ENCODE data around the gene IFRD2. TPM values are rescaled to one million over a fixed set of nuclear protein-coding genes. Genes with fewer than 3 reads are reported as not detected.
"Not testable (repeated sequence)": the region's sequence is repeated elsewhere in the genome, so short reads cannot be mapped to it uniquely, and the experiment has no call there.

The IFRD2 gene
- total RNA-seq, 5 donors from 2014 or later (not counting 1 experiment from before 2014, with no cell fraction given): 50.0 to 91.2 (median 75.9) TPM

- Histone ChIP-seq H3K4me3 (ENCODE audit: control insufficient read depth in 1 of 2, extremely low read depth in 1 of 2, low read length in 1 of 2) (peak overlapping the region; percentile 40 to 58), H3K27me3 (replicated peaks in 1 of 2; ENCODE audit: control insufficient read depth in 2 of 2, extremely low read depth in 1 of 2, insufficient read depth in 2 of 2, low read length in 1 of 2) (no peaks in the 10 kb centered on the region), H3K36me3 (ENCODE audit: control insufficient read depth in 2 of 2, extremely low read depth in 1 of 2, insufficient read depth in 1 of 2, low read length in 1 of 2) (peaks cover 5 to 48% of the 10 kb centered on the region in 2 donors), H3K9me3 (no peaks in the 10 kb centered on the region), H3K27ac (ENCODE audit: low read length) (peak overlapping the region; percentile 82), H3K4me1 (ENCODE audit: control insufficient read depth in 1 of 2, extremely low read depth in 1 of 2, insufficient read depth in 2 of 2, low read length in 2 of 2) (peaks cover 39 to 100% of the 10 kb centered on the region in 2 experiments)
- peak overlapping the region; percentile 71 to 78 (median 75) for H3K4me3 Mint-ChIP-seq
- CTCF ChIA-PET: interaction anchor here (0.6 to 1.9 kb wide), 32 partner anchors 9 to 1139 kb away, joined by 3 to 60 read pairs (median 4); partner anchors contain the start of genes GNAI2 (in 1 of the 2), HYAL3 (in 1 of the 2), IFRD2 (in 1 of the 2) and MANF (in 1 of the 2)
- POLR2A ChIA-PET: interaction anchor here (0.8 to 1.4 kb wide), 4 partner anchors 8 to 52 kb away, joined by 3 to 8 read pairs (median 4); partner anchors contain the start of gene GNAI2 (in 1 of the 2)
- H3K27ac Mint-ChIP-seq: peak overlapping the region; percentile 88 to 93
- H3K27me3 Mint-ChIP-seq: no peaks in the 10 kb centered on the region
- 2% methylated on average over 6 of the region's 10 CpGs for WGBS (ENCODE audit: insufficient coverage)
- peaks cover 85 to 89% (median 87%) of the 10 kb centered on the region in 3 donors for H3K4me1 Mint-ChIP-seq
- H3K36me3 Mint-ChIP-seq: peaks cover 7% of the 10 kb centered on the region
- ATAC-seq (replicated peaks in 1 of 4) (peak; percentile 83 to 91 (median 88)), DNase-seq (peak; percentile 48 to 90 (median 79))
- H3K9me3 Mint-ChIP-seq: no peaks in the 10 kb centered on the region
Observed at GRCh38 chr3:50246517-50246954, 45.7 kb downstream of the IFRD2 start.

GRCh38 chr3:50245831-50246516, 46.3 kb downstream of the IFRD2 start:
- Mint-ChIP-seq H3K4me1 (peaks cover 84 to 89% (median 87%) of the 10 kb centered on the region in 3 donors), H3K27ac (peak overlapping the region; percentile 88 to 93), H3K9me3 (no peaks in the 10 kb centered on the region), H3K27me3 (no peaks in the 10 kb centered on the region), H3K4me3 (peak overlapping the region; percentile 71 to 78 (median 75)), H3K36me3 (peaks cover 3% of the 10 kb centered on the region)
- Histone ChIP-seq H3K27ac (ENCODE audit: low read length) (peak overlapping the region; percentile 82), H3K36me3 (ENCODE audit: control insufficient read depth in 2 of 2, extremely low read depth in 1 of 2, insufficient read depth in 1 of 2, low read length in 1 of 2) (peaks cover 5 to 48% of the 10 kb centered on the region in 2 donors), H3K27me3 (replicated peaks in 1 of 2; ENCODE audit: control insufficient read depth in 2 of 2, extremely low read depth in 1 of 2, insufficient read depth in 2 of 2, low read length in 1 of 2) (no peaks in the 10 kb centered on the region), H3K9me3 (no peaks in the 10 kb centered on the region), H3K4me3 (ENCODE audit: control insufficient read depth in 1 of 2, extremely low read depth in 1 of 2, low read length in 1 of 2) (peak overlapping the region; percentile 40 to 58), H3K4me1 (ENCODE audit: control insufficient read depth in 1 of 2, extremely low read depth in 1 of 2, insufficient read depth in 2 of 2, low read length in 2 of 2) (peaks cover 44 to 100% of the 10 kb centered on the region in 2 experiments)
- POLR2A ChIA-PET: interaction anchor here (0.8 to 1.4 kb wide), 3 partner anchors 7 to 51 kb away, joined by 3 to 8 read pairs (median 4); partner anchors contain the start of gene GNAI2 (in 1 of the 2)
- peak; percentile 84 to 99 (median 95) for DNase-seq
- CTCF ChIA-PET: interaction anchor here (0.6 to 1.9 kb wide), 31 partner anchors 8 to 1139 kb away, joined by 3 to 60 read pairs (median 4); partner anchors contain the start of genes GNAI2 (in 1 of the 2), HYAL3 (in 1 of the 2), IFRD2 (in 1 of the 2) and MANF (in 1 of the 2)
- peak; percentile 84 to 92 (median 87) for ATAC-seq (replicated peaks in 1 of 4)
- WGBS (ENCODE audit: insufficient coverage): 2% methylated on average over 15 of the region's 25 CpGs

DNA sequence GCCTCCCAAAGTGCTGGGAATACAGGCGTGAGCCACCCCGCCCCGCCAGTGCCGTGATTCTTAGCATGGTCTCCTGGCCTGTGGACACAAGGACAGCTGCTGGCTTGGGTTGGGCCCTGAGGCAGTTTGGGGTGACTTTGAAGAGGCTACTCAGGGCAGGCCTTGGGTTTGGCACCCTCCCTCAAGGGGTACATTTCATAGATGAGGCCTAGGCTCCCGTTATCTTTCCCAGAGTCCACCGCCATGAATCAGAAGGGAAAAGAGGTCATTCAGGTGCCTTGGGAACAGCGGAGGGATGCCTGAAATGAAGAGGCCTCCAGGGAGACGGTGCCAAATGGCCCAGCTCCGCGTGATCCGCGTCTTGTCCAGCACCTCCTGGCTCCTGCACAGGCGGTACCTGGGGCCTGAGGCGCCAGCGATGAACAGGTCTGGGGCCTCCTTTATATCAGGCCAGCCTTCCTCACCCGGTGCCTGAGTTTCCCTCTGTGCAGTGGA, 46.9 kb downstream of the IFRD2 start:
- H3K27ac Mint-ChIP-seq: peak overlapping the region; percentile 88 to 93
- Histone ChIP-seq H3K4me3 (ENCODE audit: control insufficient read depth in 1 of 2, extremely low read depth in 1 of 2, low read length in 1 of 2) (peak overlapping the region; percentile 40 to 58), H3K27ac (ENCODE audit: low read length) (peak overlapping the region; percentile 82), H3K9me3 (no peaks in the 10 kb centered on the region), H3K27me3 (replicated peaks in 1 of 2; ENCODE audit: control insufficient read depth in 2 of 2, extremely low read depth in 1 of 2, insufficient read depth in 2 of 2, low read length in 1 of 2) (no peaks in the 10 kb centered on the region), H3K36me3 (ENCODE audit: control insufficient read depth in 2 of 2, extremely low read depth in 1 of 2, insufficient read depth in 1 of 2, low read length in 1 of 2) (peaks cover 4 to 47% of the 10 kb centered on the region in 2 donors), H3K4me1 (ENCODE audit: control insufficient read depth in 1 of 2, extremely low read depth in 1 of 2, insufficient read depth in 2 of 2, low read length in 2 of 2) (peaks cover 48 to 100% of the 10 kb centered on the region in 2 experiments)
- H3K4me3 Mint-ChIP-seq: peak overlapping the region; percentile 71 to 78 (median 75)
- H3K27me3 Mint-ChIP-seq: no peaks in the 10 kb centered on the region
- CTCF ChIA-PET: no interaction called here
- no peaks in the 10 kb centered on the region for H3K9me3 Mint-ChIP-seq
- ATAC-seq (replicated peaks in 1 of 4) (no peak), DNase-seq (no peak)
- WGBS (ENCODE audit: insufficient coverage): 92% methylated on average over 6 of the region's 16 CpGs
- peaks cover 85 to 88% (median 85%) of the 10 kb centered on the region in 3 donors for H3K4me1 Mint-ChIP-seq
- H3K36me3 Mint-ChIP-seq: peaks cover 2% of the 10 kb centered on the region
- POLR2A ChIA-PET: no interaction called here

- CTCF ChIA-PET: interaction anchor here in 1 of 2 donors (2.2 kb wide), 1 partner anchor 15 kb away, joined by 5 read pairs; no protein-coding TSS in a partner anchor
- ATAC-seq (replicated peaks in 1 of 4); POLR2A ChIA-PET; H3K27me3 ChIP-seq (replicated peaks in 1 of 2; ENCODE audit: control insufficient read depth in 2 of 2, extremely low read depth in 1 of 2, insufficient read depth in 2 of 2, low read length in 1 of 2); H3K9me3 ChIP-seq; DNase-seq; H3K36me3 Mint-ChIP-seq; H3K9me3 Mint-ChIP-seq; H3K27me3 Mint-ChIP-seq; H3K4me3 ChIP-seq (ENCODE audit: control insufficient read depth in 1 of 2, extremely low read depth in 1 of 2, low read length in 1 of 2): not testable (repeated sequence)
- Histone ChIP-seq H3K36me3 (ENCODE audit: control insufficient read depth in 2 of 2, extremely low read depth in 1 of 2, insufficient read depth in 1 of 2, low read length in 1 of 2) (peaks cover 4 to 47% of the 10 kb centered on the region in 2 donors), H3K27ac (ENCODE audit: low read length) (peak overlapping the region; percentile 9), H3K4me1 (ENCODE audit: control insufficient read depth in 1 of 2, extremely low read depth in 1 of 2, insufficient read depth in 2 of 2, low read length in 2 of 2) (peaks cover 53 to 100% of the 10 kb centered on the region in 2 experiments)
- Mint-ChIP-seq H3K27ac (peak overlapping the region; percentile 88 to 93), H3K4me3 (peak overlapping the region in 2 of 3 donors; percentile 37 to 78), H3K4me1 (peaks cover 85 to 88% (median 86%) of the 10 kb centered on the region in 3 donors)
- WGBS (ENCODE audit: insufficient coverage): 92% methylated on average over 2 of the region's 6 CpGs
Observed at GRCh38 chr3:50244813-50245212, 47.4 kb downstream of the IFRD2 start.

DNA sequence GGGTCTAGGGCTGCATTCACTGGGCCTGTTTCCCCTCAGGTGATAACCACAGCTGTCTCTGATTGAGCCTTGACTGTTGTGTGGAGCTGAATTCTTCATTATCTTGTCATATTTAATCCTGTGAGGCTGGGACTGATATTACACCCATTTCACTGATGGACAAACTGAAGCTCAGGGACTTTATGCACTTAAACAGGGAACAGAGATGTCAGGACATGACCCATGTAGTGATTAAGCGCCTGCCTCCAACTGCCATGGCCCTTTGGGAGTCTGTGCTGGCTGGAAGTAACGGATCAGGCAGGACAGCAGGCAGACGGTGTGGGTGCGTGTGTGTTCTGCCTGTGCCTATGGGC, 48.7 kb downstream of the IFRD2 start:
- Histone ChIP-seq H3K4me1 (ENCODE audit: control insufficient read depth in 1 of 2, extremely low read depth in 1 of 2, insufficient read depth in 2 of 2, low read length in 2 of 2) (peaks cover 65 to 100% of the 10 kb centered on the region in 2 experiments), H3K36me3 (ENCODE audit: control insufficient read depth in 2 of 2, extremely low read depth in 1 of 2, insufficient read depth in 1 of 2, low read length in 1 of 2) (peaks cover 6 to 51% of the 10 kb centered on the region in 2 donors), H3K9me3 (no peaks in the 10 kb centered on the region), H3K27me3 (replicated peaks in 1 of 2; ENCODE audit: control insufficient read depth in 2 of 2, extremely low read depth in 1 of 2, insufficient read depth in 2 of 2, low read length in 1 of 2) (no peaks in the 10 kb centered on the region), H3K4me3 (ENCODE audit: control insufficient read depth in 1 of 2, extremely low read depth in 1 of 2, low read length in 1 of 2) (peak overlapping the region in 1 of 2 donors; percentile 6), H3K27ac (ENCODE audit: low read length) (peak overlapping the region; percentile 79)
- no peak for DNase-seq
- H3K27me3 Mint-ChIP-seq: no peaks in the 10 kb centered on the region
- H3K36me3 Mint-ChIP-seq: peaks cover 12% of the 10 kb centered on the region
- H3K4me3 Mint-ChIP-seq: peak overlapping the region in 1 of 3 donors; percentile 80
- H3K4me1 Mint-ChIP-seq: peaks cover 88 to 92% (median 91%) of the 10 kb centered on the region in 3 donors
- WGBS (ENCODE audit: insufficient coverage): 80% methylated on average over 1 of the region's 4 CpGs
- no peak for ATAC-seq (replicated peaks in 1 of 4)
- H3K9me3 Mint-ChIP-seq: no peaks in the 10 kb centered on the region
- ChIA-PET POLR2A (interaction anchor here in 1 of 2 donors (0.6 kb wide), 2 partner anchors 8 to 1998 kb away, joined by 3 read pairs; no protein-coding TSS in a partner anchor), CTCF (interaction anchor here in 1 of 2 donors (0.5 to 2.2 kb wide), 7 partner anchors 8 to 49 kb away, joined by 3 to 5 read pairs (median 5); partner anchors contain the start of gene GNAI2)
- peak overlapping the region; percentile 95 for H3K27ac Mint-ChIP-seq

Measured in T-cell (primary cell).